Measurements from ENCODE around the gene ATF7IP. TPM values are rescaled to one million over a fixed set of nuclear protein-coding genes. Genes with fewer than 3 reads are reported as not detected.

The ATF7IP gene
- total RNA-seq, 1 donor from 2014 or later: 115 TPM

GRCh38 chr12:14322403-14322802 is 43.1 kb upstream of the ATF7IP start:
- Histone ChIP-seq H3K4me2 (ENCODE audit: low read length) (no peak overlapping the region), H2AFZ (ENCODE audit: low read depth, low read length) (no peak overlapping the region), H3K27ac (ENCODE audit: low read depth, low read length) (no peak overlapping the region), H3K9ac (ENCODE audit: low read length) (no peak overlapping the region), H3K9me3 (ENCODE audit: insufficient read depth, low read depth, low read length) (no peaks in the 10 kb centered on the region), H3K79me2 (ENCODE audit: insufficient read depth, low read length) (no peaks in the 10 kb centered on the region), H4K20me1 (ENCODE audit: insufficient read depth, low read length) (no peaks in the 10 kb centered on the region), H3K27me3 (ENCODE audit: insufficient read depth, low read length) (no peaks in the 10 kb centered on the region), H3K4me1 (ENCODE audit: insufficient read depth, low read length) (no peaks in the 10 kb centered on the region), H3K4me3 (ENCODE audit: insufficient read depth, low read depth, low read length) (no peak overlapping the region), H3K36me3 (ENCODE audit: insufficient read depth, low read length) (no peaks in the 10 kb centered on the region)
- no peak for TF ChIP-seq EZH2 (IDR thresholded peaks at IDR 0.05; ENCODE audit: insufficient read depth, low read length)
- TF ChIP-seq, protein P1, sequence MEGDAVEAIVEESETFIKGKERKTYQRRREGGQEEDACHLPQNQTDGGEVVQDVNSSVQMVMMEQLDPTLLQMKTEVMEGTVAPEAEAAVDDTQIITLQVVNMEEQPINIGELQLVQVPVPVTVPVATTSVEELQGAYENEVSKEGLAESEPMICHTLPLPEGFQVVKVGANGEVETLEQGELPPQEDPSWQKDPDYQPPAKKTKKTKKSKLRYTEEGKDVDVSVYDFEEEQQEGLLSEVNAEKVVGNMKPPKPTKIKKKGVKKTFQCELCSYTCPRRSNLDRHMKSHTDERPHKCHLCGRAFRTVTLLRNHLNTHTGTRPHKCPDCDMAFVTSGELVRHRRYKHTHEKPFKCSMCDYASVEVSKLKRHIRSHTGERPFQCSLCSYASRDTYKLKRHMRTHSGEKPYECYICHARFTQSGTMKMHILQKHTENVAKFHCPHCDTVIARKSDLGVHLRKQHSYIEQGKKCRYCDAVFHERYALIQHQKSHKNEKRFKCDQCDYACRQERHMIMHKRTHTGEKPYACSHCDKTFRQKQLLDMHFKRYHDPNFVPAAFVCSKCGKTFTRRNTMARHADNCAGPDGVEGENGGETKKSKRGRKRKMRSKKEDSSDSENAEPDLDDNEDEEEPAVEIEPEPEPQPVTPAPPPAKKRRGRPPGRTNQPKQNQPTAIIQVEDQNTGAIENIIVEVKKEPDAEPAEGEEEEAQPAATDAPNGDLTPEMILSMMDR (IDR thresholded peaks at IDR 0.05; ENCODE audit: insufficient read depth, low read depth, low read length): no peak
- H3K27me3 Mint-ChIP-seq (ENCODE audit: low read depth, unreplicated experiment): peaks cover 4% of the 10 kb centered on the region
- no peak overlapping the region for H3K27ac Mint-ChIP-seq (ENCODE audit: unreplicated experiment)
- no peak for FAIRE-seq
- peaks cover 6% of the 10 kb centered on the region for H3K9me3 Mint-ChIP-seq (ENCODE audit: unreplicated experiment)
- no peaks in the 10 kb centered on the region for H3K36me3 Mint-ChIP-seq (ENCODE audit: low read depth, unreplicated experiment)
- peak; percentile 10 for DNase-seq (ENCODE audit: low read depth)
- H3K4me3 Mint-ChIP-seq (ENCODE audit: unreplicated experiment): peak overlapping the region; percentile 10
- peaks cover under 1% of the 10 kb centered on the region for H3K4me1 Mint-ChIP-seq (ENCODE audit: low read depth, unreplicated experiment)

DNA sequence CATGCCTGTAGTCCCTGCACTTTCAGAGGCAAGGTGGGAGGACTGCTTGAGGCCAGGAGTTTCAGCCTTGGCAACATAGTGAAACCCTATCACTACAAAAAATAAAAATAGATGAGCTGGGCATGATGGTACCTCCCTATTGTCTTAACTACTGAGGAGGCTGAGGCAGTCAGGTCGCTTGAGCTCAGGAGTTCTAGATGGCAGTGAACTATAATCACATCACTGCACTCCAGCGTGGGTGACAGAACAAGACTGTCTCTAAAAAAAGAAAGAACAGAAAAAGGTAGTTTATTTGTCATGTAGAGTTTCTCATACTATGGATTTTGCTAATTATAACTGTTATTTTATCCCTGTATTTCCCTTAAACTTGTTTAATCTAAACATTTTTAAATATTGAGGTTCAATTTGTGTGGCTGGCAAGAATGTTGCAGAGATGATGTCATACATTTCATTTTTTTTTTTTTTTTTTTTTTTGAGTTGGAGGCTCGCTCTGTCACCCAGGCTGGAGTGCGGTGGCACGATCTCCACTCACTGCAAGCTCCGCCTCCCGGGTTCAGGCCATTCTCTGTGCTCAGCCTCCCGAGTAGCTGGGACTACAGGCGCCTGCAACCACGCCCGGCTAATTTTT is 39.7 kb upstream of the ATF7IP start:
- no peak overlapping the region for H3K4me3 ChIP-seq (ENCODE audit: insufficient read depth, low read depth, low read length)
- H2AFZ ChIP-seq (ENCODE audit: low read depth, low read length): no peak overlapping the region
- H3K27ac Mint-ChIP-seq (ENCODE audit: unreplicated experiment): no peak overlapping the region
- no peak overlapping the region for H3K27ac ChIP-seq (ENCODE audit: low read depth, low read length)
- no peak overlapping the region for H3K4me3 Mint-ChIP-seq (ENCODE audit: unreplicated experiment)
- peaks cover 7% of the 10 kb centered on the region for H3K4me1 Mint-ChIP-seq (ENCODE audit: low read depth, unreplicated experiment)
- TF ChIP-seq EZH2 (IDR thresholded peaks at IDR 0.05; ENCODE audit: insufficient read depth, low read length): no peak
- TF ChIP-seq, protein P1 (IDR thresholded peaks at IDR 0.05; ENCODE audit: insufficient read depth, low read depth, low read length): no peak
- no peak for DNase-seq (ENCODE audit: low read depth)
- FAIRE-seq: no peak
- H3K4me1 ChIP-seq (ENCODE audit: insufficient read depth, low read length): no peaks in the 10 kb centered on the region
- H3K9me3 Mint-ChIP-seq (ENCODE audit: unreplicated experiment): peaks cover 6% of the 10 kb centered on the region
- peaks cover 4% of the 10 kb centered on the region for H3K27me3 Mint-ChIP-seq (ENCODE audit: low read depth, unreplicated experiment)
- no peaks in the 10 kb centered on the region for H3K36me3 ChIP-seq (ENCODE audit: insufficient read depth, low read length)
- no peak overlapping the region for H3K4me2 ChIP-seq (ENCODE audit: low read length)
- H4K20me1 ChIP-seq (ENCODE audit: insufficient read depth, low read length): no peaks in the 10 kb centered on the region
- H3K9me3 ChIP-seq (ENCODE audit: insufficient read depth, low read depth, low read length): no peaks in the 10 kb centered on the region
- no peaks in the 10 kb centered on the region for H3K36me3 Mint-ChIP-seq (ENCODE audit: low read depth, unreplicated experiment)
- H3K27me3 ChIP-seq (ENCODE audit: insufficient read depth, low read length): no peaks in the 10 kb centered on the region
- no peaks in the 10 kb centered on the region for H3K79me2 ChIP-seq (ENCODE audit: insufficient read depth, low read length)
- H3K9ac ChIP-seq (ENCODE audit: low read length): no peak overlapping the region

DNA sequence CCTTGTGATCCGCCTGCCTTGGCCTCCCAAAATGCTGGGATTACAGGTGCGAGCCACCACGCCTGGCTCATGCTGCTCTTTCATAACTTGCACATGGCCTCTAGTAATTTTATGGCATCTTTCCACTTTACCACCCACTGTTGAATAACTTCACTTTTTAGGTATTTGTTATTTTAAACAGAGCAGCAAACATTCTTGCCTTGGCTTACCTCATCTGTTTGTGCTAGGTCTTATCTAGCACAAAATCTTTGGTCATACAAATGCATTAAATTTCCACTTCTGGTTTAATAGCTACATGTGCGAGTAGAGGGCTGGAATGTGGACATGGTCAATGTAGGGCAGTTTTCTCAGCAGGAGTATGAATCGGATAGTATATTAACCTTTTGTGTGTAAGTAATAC is 38.8 kb upstream of the ATF7IP start:
- H3K9me3 ChIP-seq (ENCODE audit: insufficient read depth, low read depth, low read length): no peaks in the 10 kb centered on the region
- TF ChIP-seq, protein P1 (IDR thresholded peaks at IDR 0.05; ENCODE audit: insufficient read depth, low read depth, low read length): no peak
- TF ChIP-seq EZH2 (IDR thresholded peaks at IDR 0.05; ENCODE audit: insufficient read depth, low read length): no peak
- no peaks in the 10 kb centered on the region for H3K4me1 ChIP-seq (ENCODE audit: insufficient read depth, low read length)
- no peak overlapping the region for H3K4me3 ChIP-seq (ENCODE audit: insufficient read depth, low read depth, low read length)
- Mint-ChIP-seq H3K27me3 (ENCODE audit: low read depth, unreplicated experiment) (peaks cover under 1% of the 10 kb centered on the region), H3K27ac (ENCODE audit: unreplicated experiment) (no peak overlapping the region), H3K4me3 (ENCODE audit: unreplicated experiment) (no peak overlapping the region), H3K36me3 (ENCODE audit: low read depth, unreplicated experiment) (no peaks in the 10 kb centered on the region), H3K4me1 (ENCODE audit: low read depth, unreplicated experiment) (peaks cover 7% of the 10 kb centered on the region), H3K9me3 (ENCODE audit: unreplicated experiment) (peaks cover 3% of the 10 kb centered on the region)
- no peaks in the 10 kb centered on the region for H3K27me3 ChIP-seq (ENCODE audit: insufficient read depth, low read length)
- no peak overlapping the region for H3K9ac ChIP-seq (ENCODE audit: low read length)
- no peak overlapping the region for H2AFZ ChIP-seq (ENCODE audit: low read depth, low read length)
- H3K4me2 ChIP-seq (ENCODE audit: low read length): no peak overlapping the region
- no peaks in the 10 kb centered on the region for H4K20me1 ChIP-seq (ENCODE audit: insufficient read depth, low read length)
- H3K79me2 ChIP-seq (ENCODE audit: insufficient read depth, low read length): no peaks in the 10 kb centered on the region
- no peaks in the 10 kb centered on the region for H3K36me3 ChIP-seq (ENCODE audit: insufficient read depth, low read length)
- FAIRE-seq (no peak), DNase-seq (ENCODE audit: low read depth) (peak; percentile 49)
- H3K27ac ChIP-seq (ENCODE audit: low read depth, low read length): no peak overlapping the region

All from astrocyte (in vitro differentiated cells and primary cell).